Epithelial cell of proximal tubule (primary cell): ENCODE measurements around the gene AKT3. TPM values are rescaled to one million over a fixed set of nuclear protein-coding genes. Genes with fewer than 3 reads are reported as not detected.
A peak's percentile ranks its signal among the peaks of the same experiment; 100 is the strongest.
"Not testable (repeated sequence)": the region's sequence is repeated elsewhere in the genome, so short reads cannot be mapped to it uniquely, and the experiment has no call there.

ENCODE experiments used
- DNase-seq: peaks from one replicate; pipeline ENCODE4 v3.0.0-alpha.2; 2011; ENCODE audit warnings: low read depth
- H3K4me3 ChIP-seq: 2 replicates; pipeline ENCODE4 v1.5.1; 2011; ENCODE audit warnings: low read depth, mild to moderate bottlenecking, low read length
- total RNA-seq: library from RNA; depleted of rRNA; stranded (reverse); fragments of >200 nt; gene quantifications from 2 replicates; pipeline ENCODE4 v1.2.3, GENCODE V29; 2015
- TF ChIP-seq, protein P1 (sequence below): conservative IDR thresholded peaks from 2 replicates; pipeline ENCODE4 v1.5.1; 2012; ENCODE audit warnings: low read depth, mild to moderate bottlenecking, low read length

The AKT3 gene
- total RNA-seq, 1 donor from 2014 or later = 12.2 TPM

DNA sequence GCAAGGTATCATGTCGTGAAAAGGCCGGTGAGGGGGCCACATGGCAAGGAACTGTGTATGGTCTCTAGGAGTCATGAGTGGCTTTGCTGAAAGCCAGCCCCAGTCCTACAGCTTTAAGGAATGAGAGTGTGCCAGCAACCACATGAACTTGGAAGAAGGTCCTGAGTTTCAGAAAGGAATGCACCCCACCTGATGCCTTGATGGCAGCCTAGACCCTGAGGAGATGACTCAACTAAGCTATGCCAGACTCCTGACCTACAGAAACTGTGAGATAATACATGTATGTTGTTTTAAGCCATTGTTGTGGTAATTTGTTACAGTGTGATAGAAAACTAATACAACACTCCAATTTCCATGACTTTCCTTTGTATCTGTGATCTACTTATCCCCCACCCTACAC is 33.5 kb upstream of the AKT3 start:
- no peak overlapping the region for H3K4me3 ChIP-seq
- no peak for DNase-seq
- TF ChIP-seq, protein P1, sequence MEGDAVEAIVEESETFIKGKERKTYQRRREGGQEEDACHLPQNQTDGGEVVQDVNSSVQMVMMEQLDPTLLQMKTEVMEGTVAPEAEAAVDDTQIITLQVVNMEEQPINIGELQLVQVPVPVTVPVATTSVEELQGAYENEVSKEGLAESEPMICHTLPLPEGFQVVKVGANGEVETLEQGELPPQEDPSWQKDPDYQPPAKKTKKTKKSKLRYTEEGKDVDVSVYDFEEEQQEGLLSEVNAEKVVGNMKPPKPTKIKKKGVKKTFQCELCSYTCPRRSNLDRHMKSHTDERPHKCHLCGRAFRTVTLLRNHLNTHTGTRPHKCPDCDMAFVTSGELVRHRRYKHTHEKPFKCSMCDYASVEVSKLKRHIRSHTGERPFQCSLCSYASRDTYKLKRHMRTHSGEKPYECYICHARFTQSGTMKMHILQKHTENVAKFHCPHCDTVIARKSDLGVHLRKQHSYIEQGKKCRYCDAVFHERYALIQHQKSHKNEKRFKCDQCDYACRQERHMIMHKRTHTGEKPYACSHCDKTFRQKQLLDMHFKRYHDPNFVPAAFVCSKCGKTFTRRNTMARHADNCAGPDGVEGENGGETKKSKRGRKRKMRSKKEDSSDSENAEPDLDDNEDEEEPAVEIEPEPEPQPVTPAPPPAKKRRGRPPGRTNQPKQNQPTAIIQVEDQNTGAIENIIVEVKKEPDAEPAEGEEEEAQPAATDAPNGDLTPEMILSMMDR = no peak

- TF ChIP-seq, protein P1 = no peak
- H3K4me3 ChIP-seq = no peak overlapping the region
- DNase-seq = no peak
Measured at GRCh38 chr1:243882276-243882675, 32.2 kb upstream of the AKT3 start.

GRCh38 chr1:243877058-243877457 is 27.0 kb upstream of the AKT3 start:
- H3K4me3 ChIP-seq, DNase-seq: not testable (repeated sequence)

DNA sequence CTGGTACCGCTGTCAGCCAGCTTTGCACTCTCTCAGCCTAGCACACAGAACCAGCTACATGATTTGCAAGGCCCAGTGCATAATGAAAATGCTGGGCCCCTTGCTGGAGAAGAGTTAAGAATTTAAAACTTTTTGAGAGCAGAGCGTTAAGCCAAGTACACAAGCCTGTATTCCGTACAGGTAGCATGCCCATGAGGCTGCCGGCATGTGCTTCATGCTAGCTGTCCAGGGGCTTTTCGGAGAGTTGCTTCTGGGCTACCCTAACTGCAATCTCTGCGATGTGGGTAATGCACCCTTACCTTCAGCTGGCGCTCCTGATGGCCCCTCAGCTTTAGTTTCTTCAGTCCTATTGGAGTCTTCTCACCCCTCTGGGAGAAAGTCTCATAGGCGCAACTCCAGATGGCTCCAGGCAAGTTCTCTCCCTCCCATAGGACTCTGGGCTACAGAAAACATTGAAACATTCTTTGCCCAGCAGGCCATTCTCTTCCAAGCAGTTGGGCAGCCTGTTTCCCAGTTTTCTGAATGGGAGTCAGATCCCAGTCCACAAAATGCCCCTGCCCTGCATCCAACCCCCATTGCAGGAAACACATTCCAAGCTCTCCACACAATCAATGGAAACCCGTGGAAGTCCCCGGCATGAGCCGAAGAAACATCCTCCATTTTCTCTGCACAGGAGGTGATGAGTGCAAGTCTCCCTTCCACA is 5.7 kb upstream of the AKT3 start:
- TF ChIP-seq, protein P1 = no peak
- H3K4me3 ChIP-seq = no peak overlapping the region
- no peak for DNase-seq

- TF ChIP-seq, protein P1 = no peak
- DNase-seq = no peak
- no peak overlapping the region for H3K4me3 ChIP-seq
Measured at GRCh38 chr1:243851765-243852164, 1.7 kb upstream of the AKT3 start.

- TF ChIP-seq, protein P1 = no peak
- peak overlapping the region; percentile 77 for H3K4me3 ChIP-seq
- no peak for DNase-seq
Measured at GRCh38 chr1:243851257-243851756, 1.3 kb upstream of the AKT3 start.

- TF ChIP-seq, protein P1 = no peak
- no peak for DNase-seq
Measured at GRCh38 chr1:243850452-243851256, 611 bp upstream of the AKT3 start.

More at GRCh38 chr1:243850452-243851256, 611 bp upstream of the AKT3 start:
- peak overlapping the region; percentile 77 for H3K4me3 ChIP-seq
